Measurements from ENCODE around the gene MSANTD3.

DNA sequence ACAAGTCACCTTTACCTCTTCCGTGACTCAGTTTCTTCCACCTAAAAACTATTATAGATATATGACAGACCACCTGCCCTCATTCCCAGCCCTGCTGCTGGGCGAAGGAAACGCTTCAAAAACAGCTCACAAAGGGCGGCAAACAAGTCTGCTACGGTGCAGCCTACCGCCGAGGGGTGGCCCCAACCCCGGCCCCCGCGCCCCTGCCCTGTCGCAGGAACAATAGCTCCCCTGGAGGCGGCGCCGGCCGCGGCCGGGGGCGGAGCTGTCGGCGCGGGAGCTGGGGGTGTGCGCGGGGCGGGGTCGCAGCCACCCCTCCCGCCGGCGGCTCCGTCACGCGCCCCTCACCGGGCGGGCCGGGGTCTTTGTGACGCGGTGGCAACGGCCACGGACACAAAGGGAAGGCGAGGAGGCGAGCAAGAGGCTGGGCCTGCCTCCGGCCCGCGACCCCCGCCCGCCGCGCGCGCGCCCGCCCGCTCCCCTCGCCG lies 45.9 kb downstream of the MSANTD3 start, which contains the start of gene TMEFF1:
- TF ChIP-seq, protein P1, sequence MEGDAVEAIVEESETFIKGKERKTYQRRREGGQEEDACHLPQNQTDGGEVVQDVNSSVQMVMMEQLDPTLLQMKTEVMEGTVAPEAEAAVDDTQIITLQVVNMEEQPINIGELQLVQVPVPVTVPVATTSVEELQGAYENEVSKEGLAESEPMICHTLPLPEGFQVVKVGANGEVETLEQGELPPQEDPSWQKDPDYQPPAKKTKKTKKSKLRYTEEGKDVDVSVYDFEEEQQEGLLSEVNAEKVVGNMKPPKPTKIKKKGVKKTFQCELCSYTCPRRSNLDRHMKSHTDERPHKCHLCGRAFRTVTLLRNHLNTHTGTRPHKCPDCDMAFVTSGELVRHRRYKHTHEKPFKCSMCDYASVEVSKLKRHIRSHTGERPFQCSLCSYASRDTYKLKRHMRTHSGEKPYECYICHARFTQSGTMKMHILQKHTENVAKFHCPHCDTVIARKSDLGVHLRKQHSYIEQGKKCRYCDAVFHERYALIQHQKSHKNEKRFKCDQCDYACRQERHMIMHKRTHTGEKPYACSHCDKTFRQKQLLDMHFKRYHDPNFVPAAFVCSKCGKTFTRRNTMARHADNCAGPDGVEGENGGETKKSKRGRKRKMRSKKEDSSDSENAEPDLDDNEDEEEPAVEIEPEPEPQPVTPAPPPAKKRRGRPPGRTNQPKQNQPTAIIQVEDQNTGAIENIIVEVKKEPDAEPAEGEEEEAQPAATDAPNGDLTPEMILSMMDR (conservative IDR thresholded peaks at IDR 0.05; ENCODE audit: low read depth in 2 of 2) = 0 out of 4 replicates have a peak, but pooled peaks of 1 of the 2 experiments have one; percentile 2
- TF ChIP-seq, protein P2, sequence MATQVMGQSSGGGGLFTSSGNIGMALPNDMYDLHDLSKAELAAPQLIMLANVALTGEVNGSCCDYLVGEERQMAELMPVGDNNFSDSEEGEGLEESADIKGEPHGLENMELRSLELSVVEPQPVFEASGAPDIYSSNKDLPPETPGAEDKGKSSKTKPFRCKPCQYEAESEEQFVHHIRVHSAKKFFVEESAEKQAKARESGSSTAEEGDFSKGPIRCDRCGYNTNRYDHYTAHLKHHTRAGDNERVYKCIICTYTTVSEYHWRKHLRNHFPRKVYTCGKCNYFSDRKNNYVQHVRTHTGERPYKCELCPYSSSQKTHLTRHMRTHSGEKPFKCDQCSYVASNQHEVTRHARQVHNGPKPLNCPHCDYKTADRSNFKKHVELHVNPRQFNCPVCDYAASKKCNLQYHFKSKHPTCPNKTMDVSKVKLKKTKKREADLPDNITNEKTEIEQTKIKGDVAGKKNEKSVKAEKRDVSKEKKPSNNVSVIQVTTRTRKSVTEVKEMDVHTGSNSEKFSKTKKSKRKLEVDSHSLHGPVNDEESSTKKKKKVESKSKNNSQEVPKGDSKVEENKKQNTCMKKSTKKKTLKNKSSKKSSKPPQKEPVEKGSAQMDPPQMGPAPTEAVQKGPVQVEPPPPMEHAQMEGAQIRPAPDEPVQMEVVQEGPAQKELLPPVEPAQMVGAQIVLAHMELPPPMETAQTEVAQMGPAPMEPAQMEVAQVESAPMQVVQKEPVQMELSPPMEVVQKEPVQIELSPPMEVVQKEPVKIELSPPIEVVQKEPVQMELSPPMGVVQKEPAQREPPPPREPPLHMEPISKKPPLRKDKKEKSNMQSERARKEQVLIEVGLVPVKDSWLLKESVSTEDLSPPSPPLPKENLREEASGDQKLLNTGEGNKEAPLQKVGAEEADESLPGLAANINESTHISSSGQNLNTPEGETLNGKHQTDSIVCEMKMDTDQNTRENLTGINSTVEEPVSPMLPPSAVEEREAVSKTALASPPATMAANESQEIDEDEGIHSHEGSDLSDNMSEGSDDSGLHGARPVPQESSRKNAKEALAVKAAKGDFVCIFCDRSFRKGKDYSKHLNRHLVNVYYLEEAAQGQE (IDR thresholded peaks at IDR 0.05; ENCODE audit: unreplicated experiment) = no peak
- TF ChIP-seq JUNB (IDR thresholded peaks at IDR 0.05; ENCODE audit: unreplicated experiment) = no peak

Measured in GM23338 (cell line).